ENCODE results near the gene CAP2. TPM values are rescaled to one million over a fixed set of nuclear protein-coding genes. Genes with fewer than 3 reads are reported as not detected.

The CAP2 gene
- total RNA-seq (ENCODE audit: insufficient read depth, low replicate concordance): 32.0 TPM

- peak; percentile 82 for DNase-seq (ENCODE audit: low spot score)
Measured at GRCh38 chr6:17392978-17393891, at the start of gene CAP2. Gene CAP2 (plus strand): TSS chr6:17393595. CDS start chr6:17421556, 27,961 bp downstream.

GRCh38 chr6:17347012-17347411, 46.4 kb upstream of the CAP2 start:
- no peak for DNase-seq (ENCODE audit: low spot score)

DNA sequence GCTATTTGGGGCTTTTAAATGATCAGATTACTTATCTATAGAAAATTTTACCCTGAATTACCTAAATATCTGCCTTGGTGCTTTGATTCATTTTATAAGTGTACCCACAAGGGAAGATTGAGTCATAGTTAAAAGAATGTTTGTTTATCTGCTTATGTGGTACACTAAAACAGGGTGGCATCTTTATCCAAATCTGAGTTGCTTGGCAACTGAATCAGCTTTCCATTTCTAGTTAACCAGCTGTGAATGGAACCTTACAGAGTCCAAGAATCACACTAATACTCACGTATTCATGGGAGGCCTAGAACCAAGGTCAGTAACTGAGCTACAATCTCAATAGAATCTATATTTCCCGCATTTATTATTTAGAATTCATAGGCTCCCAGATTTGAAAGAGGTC, 44.0 kb upstream of the CAP2 start:
- no peak for DNase-seq (ENCODE audit: low spot score)

- DNase-seq (ENCODE audit: low spot score): no peak
Measured at GRCh38 chr6:17352302-17352701, 41.1 kb upstream of the CAP2 start.

- no peak for DNase-seq (ENCODE audit: low spot score)
Measured at GRCh38 chr6:17353440-17354175, 39.8 kb upstream of the CAP2 start.

DNA sequence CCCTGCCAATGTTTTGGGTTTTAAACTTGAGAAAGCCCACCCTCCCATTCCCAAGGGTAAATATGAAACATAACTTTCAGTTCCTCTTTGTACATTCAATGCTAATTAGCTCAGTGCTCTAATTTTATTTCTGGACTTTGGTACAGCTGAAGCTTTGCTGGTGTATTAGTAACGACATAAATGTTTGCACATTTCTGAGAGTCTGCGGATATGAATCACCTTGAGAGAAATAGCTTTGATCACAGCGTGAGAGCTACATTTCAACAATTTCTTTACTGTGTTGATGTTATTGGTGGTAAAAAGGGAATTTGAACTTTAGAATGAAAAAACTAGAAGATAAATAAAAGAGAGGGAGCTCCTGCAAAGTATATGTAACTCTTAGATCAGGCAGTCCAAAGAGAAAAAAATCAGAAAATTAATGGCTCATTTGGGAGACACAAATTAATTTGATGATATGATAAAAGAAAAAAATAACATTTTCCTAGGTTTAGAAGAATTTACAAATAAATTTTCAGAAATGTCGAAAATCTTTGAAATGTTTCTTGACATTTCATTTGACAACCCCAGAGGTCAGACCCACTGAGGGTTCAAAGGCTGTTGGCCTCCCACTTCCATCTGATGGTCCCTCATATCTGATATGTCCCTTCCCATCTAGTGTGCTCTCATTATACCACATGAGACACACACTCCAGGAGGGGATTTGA, 38.5 kb upstream of the CAP2 start:
- DNase-seq (ENCODE audit: low spot score): no peak

GRCh38 chr6:17355404-17355774, 38.0 kb upstream of the CAP2 start:
- no peak for DNase-seq (ENCODE audit: low spot score)

DNA sequence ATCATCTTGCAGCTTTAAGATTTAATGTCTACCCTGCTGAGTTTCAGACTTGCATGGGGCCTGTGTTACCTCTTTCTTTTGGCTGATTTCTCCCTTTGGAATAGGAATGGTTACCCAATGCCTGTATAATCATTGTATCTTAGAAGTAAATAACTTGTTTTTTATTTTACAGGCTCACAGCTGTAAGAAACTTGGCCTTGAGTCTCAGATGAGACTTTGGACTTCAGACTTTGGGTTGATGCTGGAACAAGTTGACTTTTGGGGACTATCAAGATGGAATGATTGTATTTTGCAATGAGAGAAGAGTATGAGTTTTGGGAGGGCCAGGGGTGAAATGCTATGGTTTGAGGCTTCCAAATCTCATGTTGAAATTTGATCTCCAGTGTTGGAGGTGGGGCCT, 34.9 kb upstream of the CAP2 start:
- DNase-seq (ENCODE audit: low spot score): no peak

GRCh38 chr6:17360564-17360963, 32.8 kb upstream of the CAP2 start:
- no peak for DNase-seq (ENCODE audit: low spot score)

DNA sequence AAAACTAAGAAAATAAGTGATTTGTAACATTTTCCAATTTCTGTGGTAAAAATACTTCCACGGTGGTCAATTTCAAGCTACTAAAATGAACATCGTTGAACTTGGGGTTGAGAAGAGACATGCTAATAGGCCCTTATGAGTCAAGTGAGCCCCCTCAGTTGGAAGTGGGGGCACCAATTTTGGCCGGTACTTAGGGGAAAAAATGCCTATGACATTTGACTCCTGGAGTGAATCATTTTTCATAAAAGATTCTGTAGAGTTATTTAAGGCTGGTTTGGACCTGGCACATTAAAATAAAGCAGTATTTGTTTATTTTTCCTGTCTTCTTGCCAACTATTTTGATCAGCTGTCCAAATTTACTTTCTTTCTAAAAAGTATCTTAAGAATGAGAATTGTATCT, 32.4 kb upstream of the CAP2 start:
- no peak for DNase-seq (ENCODE audit: low spot score)

DNA sequence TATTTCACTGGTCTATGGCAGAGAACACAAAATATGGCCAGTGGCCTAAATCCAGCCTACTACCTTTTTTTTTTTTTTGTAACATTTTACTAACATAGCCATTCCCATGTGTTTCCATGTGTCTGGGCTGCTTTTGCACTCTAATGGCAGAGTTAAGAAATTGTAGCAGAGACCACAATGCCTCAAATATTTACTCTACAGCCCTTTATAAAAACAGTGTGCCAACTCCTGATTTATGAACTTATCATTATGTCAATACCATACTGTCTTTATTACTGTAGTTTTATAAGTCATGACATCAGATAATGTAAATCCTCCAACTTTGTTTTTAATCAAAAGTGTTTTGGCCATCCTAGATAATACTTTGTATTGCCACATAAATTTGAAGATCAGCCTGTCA, 27.4 kb upstream of the CAP2 start:
- DNase-seq (ENCODE audit: low spot score): no peak

DNA sequence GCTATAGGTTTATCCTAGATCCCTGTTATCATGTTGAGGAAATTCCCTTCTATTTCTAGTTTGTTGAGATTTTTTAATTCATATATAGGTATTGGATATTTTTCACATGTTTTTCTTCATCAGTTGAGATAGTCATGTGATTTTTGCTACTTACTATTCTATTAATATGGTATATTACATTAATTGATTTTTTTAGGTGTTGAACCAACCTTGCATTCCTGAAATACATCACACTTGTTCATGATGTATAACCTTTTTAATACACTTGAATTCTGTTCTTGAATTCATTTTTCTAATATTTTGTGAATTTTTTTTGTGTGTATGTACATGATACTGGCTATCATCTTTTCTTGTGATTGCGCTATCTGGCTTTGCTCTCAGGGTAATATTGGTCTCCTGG, 25.5 kb upstream of the CAP2 start:
- DNase-seq (ENCODE audit: low spot score): no peak

- DNase-seq (ENCODE audit: low spot score): peak; percentile 8
Measured at GRCh38 chr6:17381424-17382147, 11.8 kb upstream of the CAP2 start.

GRCh38 chr6:17385660-17386059, 7.7 kb upstream of the CAP2 start:
- DNase-seq (ENCODE audit: low spot score): no peak

GRCh38 chr6:17388365-17388764, 5.0 kb upstream of the CAP2 start:
- DNase-seq (ENCODE audit: low spot score): no peak

DNA sequence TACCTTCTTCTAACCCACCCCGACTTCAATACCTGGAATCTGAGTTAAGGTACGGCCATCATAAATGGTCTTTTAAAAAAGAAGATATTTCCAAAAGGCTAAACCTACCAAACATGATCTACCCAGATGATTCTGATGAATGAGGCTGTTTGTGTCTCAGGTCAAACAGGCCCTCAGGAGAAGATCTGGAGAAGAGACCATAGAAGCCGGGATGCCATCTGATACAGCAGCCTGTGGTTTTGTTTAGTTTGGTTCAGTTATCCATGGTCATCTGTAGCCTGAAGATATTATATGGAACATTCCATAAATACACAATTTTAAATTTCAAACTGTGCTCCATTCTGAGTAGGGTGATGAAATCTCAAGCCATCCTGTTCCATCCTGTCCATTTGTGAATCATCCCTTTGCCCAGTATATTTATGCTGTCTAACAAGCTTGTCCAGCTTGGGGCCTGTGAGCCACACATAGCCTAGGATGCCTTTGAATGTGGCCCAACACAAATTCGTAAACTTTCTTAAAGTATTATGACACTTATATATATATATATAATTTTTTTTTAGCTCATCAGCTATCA, 4.0 kb upstream of the CAP2 start:
- DNase-seq (ENCODE audit: low spot score): no peak

GRCh38 chr6:17390276-17390675, 3.1 kb upstream of the CAP2 start:
- DNase-seq (ENCODE audit: low spot score): no peak

DNA sequence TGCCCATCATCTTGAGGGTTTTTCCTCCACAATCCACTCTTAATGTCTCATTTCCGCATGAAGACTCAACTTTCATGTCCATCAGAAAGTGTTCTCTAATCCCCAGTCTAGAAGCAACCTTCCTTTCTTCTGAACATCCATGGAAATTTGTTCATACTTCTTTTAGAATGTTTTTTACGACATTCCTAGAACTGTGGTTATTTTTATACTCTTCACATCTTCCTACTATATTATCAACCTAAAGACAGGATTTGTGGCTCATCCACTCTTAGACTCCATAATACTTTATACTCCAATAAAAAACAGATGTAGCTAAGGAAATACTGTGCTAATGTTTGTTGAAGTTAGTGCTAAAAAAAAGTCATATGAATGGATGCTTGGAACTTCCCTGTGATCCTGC, 1.4 kb upstream of the CAP2 start:
- DNase-seq (ENCODE audit: low spot score): peak; percentile 82

DNA sequence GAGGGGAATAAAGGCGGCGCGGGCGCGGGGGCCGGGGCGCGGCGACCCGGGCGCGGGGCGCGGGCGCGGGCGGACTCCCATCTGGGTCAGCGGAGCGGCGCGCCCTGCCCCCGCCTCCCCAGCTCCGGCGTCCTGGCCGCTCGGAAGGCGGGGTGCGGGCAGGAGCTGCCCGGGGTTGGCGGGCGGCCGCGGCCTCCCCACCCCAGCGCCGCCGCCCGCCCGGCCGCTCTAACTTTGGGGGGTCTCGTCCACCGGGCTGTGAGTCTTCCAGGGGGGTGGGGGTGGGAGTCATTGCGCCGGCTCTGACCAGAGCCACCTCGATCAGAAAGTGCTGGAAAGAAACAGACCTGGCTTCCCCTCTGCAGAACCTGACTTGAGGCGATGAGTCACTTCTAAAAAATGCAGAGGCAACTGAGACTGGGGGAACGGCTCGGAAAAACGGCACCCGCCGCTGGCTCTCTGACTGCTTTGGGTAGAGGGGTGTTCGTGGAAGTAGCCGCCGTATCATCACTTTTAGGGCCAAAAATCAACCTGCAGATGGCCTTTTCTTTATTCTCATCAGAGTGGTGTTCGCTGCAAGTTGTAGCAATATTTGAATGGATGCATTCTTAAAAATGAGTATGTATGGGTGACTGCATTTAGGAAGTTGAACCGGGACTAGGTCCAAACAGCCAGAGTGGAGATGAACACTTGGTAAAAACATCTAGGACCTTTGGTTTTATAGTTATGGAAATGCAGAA, 667 bp downstream of the CAP2 start:
- peak; percentile 77 for DNase-seq (ENCODE audit: low spot score)

GRCh38 chr6:17395112-17395511, 1.7 kb downstream of the CAP2 start:
- no peak for DNase-seq (ENCODE audit: low spot score)

- DNase-seq (ENCODE audit: low spot score): no peak
Measured at GRCh38 chr6:17396256-17396655, 2.9 kb downstream of the CAP2 start.
